A673 (cell line): Measurements from ENCODE around the gene SPATA31D3. TPM values are rescaled to one million over a fixed set of nuclear protein-coding genes. Genes with fewer than 3 reads are reported as not detected.
"Not testable (repeated sequence)": the region's sequence is repeated elsewhere in the genome, so short reads cannot be mapped to it uniquely, and the experiment has no call there.

ENCODE experiments used
- BruUV-seq: library from RNA; stranded (reverse); fragments of 400-500 nt; replicated peaks from 2 replicates; lab custom pipeline; 2021; lab: Mats Ljungman, UMichigan
- CTCF ChIA-PET: fragments of 300-600 bp; sonication (Branson Sonifier 250); formaldehyde crosslinking; loops from one replicate; lab custom pipeline; 2022; ENCODE audit warnings: antibody characterized with exemption; lab: Charles Lee
- POLR2A ChIA-PET: fragments of 300-600 bp; sonication (Branson Sonifier 250); formaldehyde crosslinking; loops from one replicate; lab custom pipeline; 2022; ENCODE audit warnings: antibody characterized with exemption; ENCODE audit not compliant: low non-redundant PET; lab: Charles Lee
- DNase-seq: peaks from one replicate; pipeline ENCODE4 v3.0.0-alpha.2; 2015; ENCODE audit warnings: low spot score
- H3K27ac ChIP-seq: fragments of 200-600 bp; sonication (generic); 2 replicates; pipeline ENCODE4 v1.5.1; 2016; ENCODE audit warnings: mixed run types, low read depth, mild to moderate bottlenecking, mixed read lengths, antibody characterized with exemption, low read length; ENCODE audit not compliant: poor library complexity, severe bottlenecking
- H3K27me3 ChIP-seq: fragments of 200-600 bp; sonication (generic); replicated peaks from 2 replicates; pipeline ENCODE4 v1.6.1; 2017; ENCODE audit warnings: mixed run types, low read depth, mild to moderate bottlenecking, mixed read lengths, antibody characterized with exemption, low read length; ENCODE audit not compliant: insufficient read depth, poor library complexity
- H3K36me3 ChIP-seq: fragments of 200-600 bp; sonication (generic); 2 replicates; pipeline ENCODE4 v1.6.1; 2016; ENCODE audit warnings: mixed run types, mild to moderate bottlenecking, mixed read lengths, antibody characterized with exemption, low read length; ENCODE audit not compliant: insufficient read depth, poor library complexity, severe bottlenecking
- H3K4me1 ChIP-seq: fragments of 200-600 bp; sonication (generic); 2 replicates; pipeline ENCODE4 v1.6.1; 2017; ENCODE audit warnings: mixed run types, mild to moderate bottlenecking, mixed read lengths, antibody characterized with exemption, low read length; ENCODE audit not compliant: insufficient read depth, poor library complexity, severe bottlenecking
- H3K4me3 ChIP-seq: fragments of 200-600 bp; sonication (generic); 2 replicates; pipeline ENCODE4 v1.5.1; 2016; ENCODE audit warnings: low read depth, mixed run types, mild to moderate bottlenecking, mixed read lengths, low read length; ENCODE audit not compliant: poor library complexity, severe bottlenecking
- H3K9me3 ChIP-seq: fragments of 200-600 bp; sonication (generic); 2 replicates; pipeline ENCODE4 v1.6.1; 2016; ENCODE audit warnings: mixed run types, low read depth, mild to moderate bottlenecking, mixed read lengths, antibody characterized with exemption, low read length; ENCODE audit not compliant: poor library complexity, severe bottlenecking
- EZH2 ChIP-seq: fragments of 200-600 bp; sonication (generic); IDR thresholded peaks from 2 replicates; pipeline ENCODE4 v1.6.1; 2017; ENCODE audit warnings: borderline replicate concordance, low read depth, mild to moderate bottlenecking, mixed read lengths, antibody characterized with exemption, low read length; ENCODE audit not compliant: poor library complexity, severe bottlenecking
- intact Hi-C: fragments of 100-400 bp; cut with micrococcal nuclease; formaldehyde crosslinking; loops from one replicate; pipeline ENCODE4 v1.10.0; 2022; ENCODE audit not compliant: unreplicated experiment
- total RNA-seq: library from RNA; stranded (reverse); gene quantifications from 2 replicates; pipeline ENCODE4 v1.2.3, GENCODE V29; 2021
- TF ChIP-seq, protein P1 (sequence below): fragments of 300-800, 200-600 bp; sonication (generic); conservative IDR thresholded peaks from 2 replicates; pipeline ENCODE4 v1.5.1; 2017; ENCODE audit warnings: low read depth, mild to moderate bottlenecking, antibody characterized with exemption, low read length, moderate library complexity, mixed read lengths

Gene SPATA31D3
- total RNA-seq, 1 experiment from 2014 or later: not detected

GRCh38 chr9:81930147-81930546 is 13.2 kb upstream of the SPATA31D3 start:
- BruUV-seq, H3K27ac ChIP-seq, H3K4me1 ChIP-seq, CTCF ChIA-PET, H3K36me3 ChIP-seq, H3K27me3 ChIP-seq, H3K4me3 ChIP-seq, H3K9me3 ChIP-seq, DNase-seq, POLR2A ChIA-PET, intact Hi-C loops: not testable (repeated sequence)

DNA sequence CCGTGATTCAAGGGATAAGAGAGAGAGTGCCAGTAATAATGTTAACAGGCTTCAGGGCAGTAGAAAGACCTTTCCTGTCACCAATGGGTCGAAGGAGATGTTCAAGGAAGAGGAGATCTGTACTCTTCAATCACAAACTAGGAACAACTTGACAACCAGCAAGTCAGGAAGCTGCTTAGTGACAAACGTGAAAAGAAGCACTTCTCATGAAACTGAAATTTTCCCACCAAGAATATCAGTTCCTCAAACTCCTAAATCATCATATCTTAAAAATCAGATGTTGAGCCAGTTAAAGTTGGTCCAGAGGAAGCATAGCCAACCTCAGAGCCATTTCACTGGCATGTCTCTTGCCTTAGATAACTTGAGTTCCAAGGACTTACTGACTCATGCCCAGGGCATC is 9.8 kb upstream of the SPATA31D3 start:
- BruUV-seq, H3K4me3 ChIP-seq, intact Hi-C loops, H3K27ac ChIP-seq, H3K36me3 ChIP-seq, H3K9me3 ChIP-seq, H3K4me1 ChIP-seq, POLR2A ChIA-PET, H3K27me3 ChIP-seq, DNase-seq, CTCF ChIA-PET: not testable (repeated sequence)

DNA sequence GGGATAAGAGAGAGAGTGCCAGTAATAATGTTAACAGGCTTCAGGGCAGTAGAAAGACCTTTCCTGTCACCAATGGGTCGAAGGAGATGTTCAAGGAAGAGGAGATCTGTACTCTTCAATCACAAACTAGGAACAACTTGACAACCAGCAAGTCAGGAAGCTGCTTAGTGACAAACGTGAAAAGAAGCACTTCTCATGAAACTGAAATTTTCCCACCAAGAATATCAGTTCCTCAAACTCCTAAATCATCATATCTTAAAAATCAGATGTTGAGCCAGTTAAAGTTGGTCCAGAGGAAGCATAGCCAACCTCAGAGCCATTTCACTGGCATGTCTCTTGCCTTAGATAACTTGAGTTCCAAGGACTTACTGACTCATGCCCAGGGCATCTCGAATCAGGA is 5.3 kb downstream of the SPATA31D3 start:
- POLR2A ChIA-PET, DNase-seq, H3K27ac ChIP-seq, BruUV-seq, H3K4me1 ChIP-seq, CTCF ChIA-PET, intact Hi-C loops, H3K27me3 ChIP-seq, H3K9me3 ChIP-seq, H3K36me3 ChIP-seq, H3K4me3 ChIP-seq: not testable (repeated sequence)

GRCh38 chr9:81953096-81953495 is 9.8 kb downstream of the SPATA31D3 start:
- Histone ChIP-seq H3K36me3 (no peaks in the 10 kb centered on the region), H3K27ac (no peak overlapping the region), H3K4me3 (no peak overlapping the region), H3K9me3 (peaks cover 11% of the 10 kb centered on the region), H3K4me1 (no peaks in the 10 kb centered on the region), H3K27me3 (no peaks in the 10 kb centered on the region)
- no peak for DNase-seq
- ChIA-PET POLR2A (no interaction called here), CTCF (no interaction called here)
- TF ChIP-seq, protein P1, sequence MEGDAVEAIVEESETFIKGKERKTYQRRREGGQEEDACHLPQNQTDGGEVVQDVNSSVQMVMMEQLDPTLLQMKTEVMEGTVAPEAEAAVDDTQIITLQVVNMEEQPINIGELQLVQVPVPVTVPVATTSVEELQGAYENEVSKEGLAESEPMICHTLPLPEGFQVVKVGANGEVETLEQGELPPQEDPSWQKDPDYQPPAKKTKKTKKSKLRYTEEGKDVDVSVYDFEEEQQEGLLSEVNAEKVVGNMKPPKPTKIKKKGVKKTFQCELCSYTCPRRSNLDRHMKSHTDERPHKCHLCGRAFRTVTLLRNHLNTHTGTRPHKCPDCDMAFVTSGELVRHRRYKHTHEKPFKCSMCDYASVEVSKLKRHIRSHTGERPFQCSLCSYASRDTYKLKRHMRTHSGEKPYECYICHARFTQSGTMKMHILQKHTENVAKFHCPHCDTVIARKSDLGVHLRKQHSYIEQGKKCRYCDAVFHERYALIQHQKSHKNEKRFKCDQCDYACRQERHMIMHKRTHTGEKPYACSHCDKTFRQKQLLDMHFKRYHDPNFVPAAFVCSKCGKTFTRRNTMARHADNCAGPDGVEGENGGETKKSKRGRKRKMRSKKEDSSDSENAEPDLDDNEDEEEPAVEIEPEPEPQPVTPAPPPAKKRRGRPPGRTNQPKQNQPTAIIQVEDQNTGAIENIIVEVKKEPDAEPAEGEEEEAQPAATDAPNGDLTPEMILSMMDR: no peak
- TF ChIP-seq EZH2: no peak
- no TSS peak for BruUV-seq
- intact Hi-C loops: no loop called here

GRCh38 chr9:81955625-81956024 is 12.3 kb downstream of the SPATA31D3 start:
- H3K27me3 ChIP-seq: no peaks in the 10 kb centered on the region
- no peaks in the 10 kb centered on the region for H3K4me1 ChIP-seq
- DNase-seq: no peak
- intact Hi-C loops: no loop called here
- H3K27ac ChIP-seq: no peak overlapping the region
- CTCF ChIA-PET: no interaction called here
- peaks cover 11% of the 10 kb centered on the region for H3K9me3 ChIP-seq
- no peak overlapping the region for H3K4me3 ChIP-seq
- no TSS peak for BruUV-seq
- H3K36me3 ChIP-seq: no peaks in the 10 kb centered on the region
- POLR2A ChIA-PET: no interaction called here
- TF ChIP-seq, protein P1: no peak
- no peak for TF ChIP-seq EZH2
